Coronary artery (tissue), 2 donors: ENCODE measurements around the gene TEX55.
"Not testable (repeated sequence)": the region's sequence is repeated elsewhere in the genome, so short reads cannot be mapped to it uniquely, and the experiment has no call there.

Source experiments
- DNase-seq: peaks from one replicate; pipeline ENCODE4 v3.0.0-alpha.2; 2017; ENCODE audit warnings: low spot score
- H3K27ac ChIP-seq, 2 donors: fragments of 200-600 bp; sonication (generic); one replicate each; pipeline ENCODE4 v1.5.1; 2016 to 2019
- H3K4me3 ChIP-seq: fragments of 200-600 bp; sonication (generic); 2 replicates; pipeline ENCODE4 v1.5.1; 2016; ENCODE audit warnings: mild to moderate bottlenecking, moderate library complexity
- TF ChIP-seq, protein P1 (sequence below): fragments of 200-600 bp; sonication (generic); IDR thresholded peaks from one replicate; pipeline ENCODE4 v1.5.1; 2019; ENCODE audit warnings: antibody characterized with exemption

TEX55 gene

DNA sequence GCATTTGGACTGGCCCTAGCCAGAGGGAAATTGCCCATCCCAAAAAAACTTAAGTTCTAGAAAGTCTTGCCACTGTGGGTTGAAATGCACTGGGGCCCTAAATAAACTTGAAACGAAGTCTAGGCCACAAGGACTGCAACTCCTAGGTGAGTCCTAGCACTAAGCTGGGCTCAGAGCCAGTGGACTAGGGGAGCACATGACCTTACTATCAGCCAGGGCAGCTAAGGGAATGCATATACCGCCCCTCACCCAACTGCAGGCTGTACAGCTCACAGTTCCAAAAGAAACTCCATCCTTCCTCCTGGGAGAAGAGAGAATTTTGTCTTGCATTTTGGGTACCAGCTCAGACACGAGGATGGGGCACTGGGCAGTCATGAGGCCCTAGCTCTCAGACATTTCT is 23.6 kb upstream of the TEX55 start:
- no peak for DNase-seq
- no peak overlapping the region for H3K4me3 ChIP-seq
- no peak overlapping the region for H3K27ac ChIP-seq
- TF ChIP-seq, protein P1, sequence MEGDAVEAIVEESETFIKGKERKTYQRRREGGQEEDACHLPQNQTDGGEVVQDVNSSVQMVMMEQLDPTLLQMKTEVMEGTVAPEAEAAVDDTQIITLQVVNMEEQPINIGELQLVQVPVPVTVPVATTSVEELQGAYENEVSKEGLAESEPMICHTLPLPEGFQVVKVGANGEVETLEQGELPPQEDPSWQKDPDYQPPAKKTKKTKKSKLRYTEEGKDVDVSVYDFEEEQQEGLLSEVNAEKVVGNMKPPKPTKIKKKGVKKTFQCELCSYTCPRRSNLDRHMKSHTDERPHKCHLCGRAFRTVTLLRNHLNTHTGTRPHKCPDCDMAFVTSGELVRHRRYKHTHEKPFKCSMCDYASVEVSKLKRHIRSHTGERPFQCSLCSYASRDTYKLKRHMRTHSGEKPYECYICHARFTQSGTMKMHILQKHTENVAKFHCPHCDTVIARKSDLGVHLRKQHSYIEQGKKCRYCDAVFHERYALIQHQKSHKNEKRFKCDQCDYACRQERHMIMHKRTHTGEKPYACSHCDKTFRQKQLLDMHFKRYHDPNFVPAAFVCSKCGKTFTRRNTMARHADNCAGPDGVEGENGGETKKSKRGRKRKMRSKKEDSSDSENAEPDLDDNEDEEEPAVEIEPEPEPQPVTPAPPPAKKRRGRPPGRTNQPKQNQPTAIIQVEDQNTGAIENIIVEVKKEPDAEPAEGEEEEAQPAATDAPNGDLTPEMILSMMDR: no peak

DNA sequence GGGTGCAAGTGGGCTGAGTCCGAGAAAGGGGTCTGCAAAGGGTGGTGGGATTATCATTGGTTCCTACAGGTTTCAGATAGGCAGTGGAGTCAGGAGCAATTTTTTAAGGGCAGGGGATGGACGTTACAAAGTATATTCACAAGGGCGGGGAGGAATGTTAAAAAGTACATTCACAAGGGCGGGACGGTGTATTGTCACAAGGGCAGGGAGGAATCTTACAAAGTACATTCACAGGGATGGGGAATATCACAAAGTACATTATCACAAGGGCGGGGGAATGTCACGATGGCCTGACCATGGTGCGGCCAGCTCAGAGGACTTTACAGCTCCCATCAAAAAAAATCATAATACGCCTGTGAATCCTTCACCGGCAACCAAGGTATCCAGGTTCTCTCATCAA is 20.6 kb upstream of the TEX55 start:
- TF ChIP-seq, protein P1: no peak
- Histone ChIP-seq H3K4me3 (no peak overlapping the region), H3K27ac (no peak overlapping the region)
- no peak for DNase-seq

DNA sequence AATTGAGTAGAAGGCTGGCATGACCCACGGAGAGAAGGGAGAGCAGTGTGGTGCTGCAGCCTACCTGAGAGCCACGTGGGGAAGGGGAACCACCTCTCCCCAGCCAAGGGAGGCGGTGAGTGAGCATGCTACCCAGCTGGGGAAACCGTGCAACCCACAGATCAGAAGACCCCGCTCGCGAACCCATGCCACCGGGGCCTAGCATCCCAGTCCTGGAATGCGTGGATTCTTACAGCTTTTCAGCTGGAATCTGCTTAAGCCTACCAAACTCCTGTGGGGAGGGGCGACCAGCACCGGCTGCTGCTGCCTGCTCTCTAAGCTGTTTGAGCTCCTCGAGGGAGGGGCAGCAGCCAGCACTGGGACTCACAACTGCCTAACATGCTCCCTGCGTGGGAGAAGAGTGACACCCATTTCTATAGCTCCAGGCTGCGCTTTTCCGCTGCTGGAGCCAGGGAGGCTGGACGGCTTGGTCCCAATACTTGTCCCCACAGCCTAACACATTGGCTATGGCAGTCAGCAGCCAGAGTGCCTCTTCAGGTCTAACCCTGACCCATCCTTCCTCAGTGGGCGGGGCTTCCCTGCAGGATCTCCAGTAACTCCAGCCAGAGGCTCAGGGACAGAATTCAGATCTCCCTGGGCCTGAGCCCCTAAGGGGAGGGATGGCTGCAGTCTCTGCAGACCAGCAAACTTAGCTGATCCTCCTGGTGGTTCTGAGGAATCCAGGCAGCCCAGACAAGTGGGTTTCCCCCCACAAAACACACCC is 20.0 kb upstream of the TEX55 start:
- TF ChIP-seq, protein P1: no peak
- DNase-seq: no peak
- Histone ChIP-seq H3K27ac (no peak overlapping the region), H3K4me3 (no peak overlapping the region)

DNA sequence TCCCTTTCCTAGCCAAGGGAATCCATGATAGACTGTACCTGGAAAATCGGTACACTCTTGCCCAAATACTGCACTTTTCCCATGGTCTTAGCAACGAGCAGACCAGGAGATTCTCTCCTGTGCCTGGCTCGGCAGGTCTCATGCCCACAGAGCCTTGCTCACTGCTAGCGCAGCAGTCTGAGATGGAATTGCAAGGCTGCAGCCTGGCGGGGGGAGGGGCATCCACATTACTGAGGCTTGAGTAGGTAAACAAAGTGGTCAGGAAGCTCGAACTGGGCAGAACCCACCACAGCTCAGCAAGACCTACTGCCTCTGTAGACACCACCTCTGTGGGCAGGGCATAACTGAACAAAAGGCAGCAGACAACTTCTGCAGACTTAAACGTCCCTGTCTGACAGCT is 15.7 kb upstream of the TEX55 start:
- not testable (repeated sequence) for H3K4me3 ChIP-seq, H3K27ac ChIP-seq, DNase-seq

DNA sequence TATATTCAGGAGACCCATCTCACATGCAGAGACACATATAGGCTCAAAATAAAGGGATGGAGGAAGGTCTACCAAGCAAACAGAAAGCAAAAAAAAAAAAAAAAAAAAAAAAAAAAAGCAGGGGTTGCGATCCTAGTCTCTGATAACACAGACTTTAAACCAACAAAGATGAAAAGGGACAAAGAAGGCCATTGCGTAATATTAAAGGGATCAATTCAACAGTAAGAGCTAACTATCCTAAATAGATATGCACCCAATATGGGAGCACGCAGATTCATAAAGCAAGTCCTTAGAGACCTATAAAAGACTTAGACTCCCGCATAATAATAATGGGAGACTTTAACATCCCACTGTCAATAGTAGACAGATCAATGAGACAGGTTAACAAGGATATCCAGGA is 13.7 kb upstream of the TEX55 start:
- not testable (repeated sequence) for H3K27ac ChIP-seq, DNase-seq, H3K4me3 ChIP-seq

DNA sequence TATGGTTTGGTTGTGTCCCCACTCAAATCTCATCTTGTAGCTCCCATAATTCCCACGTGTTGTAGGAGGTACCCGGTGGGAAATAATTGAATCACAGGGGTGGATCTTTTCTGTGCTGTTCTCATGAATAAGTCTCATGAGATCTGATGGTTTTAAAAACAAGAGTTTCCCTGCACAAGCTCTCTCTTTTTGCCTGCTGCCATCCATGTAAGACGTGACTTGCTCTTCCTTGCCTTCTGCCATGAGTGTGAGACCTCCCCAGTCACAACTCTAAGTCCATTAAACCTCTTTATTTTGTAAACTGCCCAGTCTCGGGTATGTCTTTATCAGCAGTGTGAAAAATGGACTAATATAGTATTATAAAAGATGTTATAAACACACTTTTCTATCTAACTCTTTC is 6.6 kb upstream of the TEX55 start:
- H3K4me3 ChIP-seq, DNase-seq, H3K27ac ChIP-seq: not testable (repeated sequence)

DNA sequence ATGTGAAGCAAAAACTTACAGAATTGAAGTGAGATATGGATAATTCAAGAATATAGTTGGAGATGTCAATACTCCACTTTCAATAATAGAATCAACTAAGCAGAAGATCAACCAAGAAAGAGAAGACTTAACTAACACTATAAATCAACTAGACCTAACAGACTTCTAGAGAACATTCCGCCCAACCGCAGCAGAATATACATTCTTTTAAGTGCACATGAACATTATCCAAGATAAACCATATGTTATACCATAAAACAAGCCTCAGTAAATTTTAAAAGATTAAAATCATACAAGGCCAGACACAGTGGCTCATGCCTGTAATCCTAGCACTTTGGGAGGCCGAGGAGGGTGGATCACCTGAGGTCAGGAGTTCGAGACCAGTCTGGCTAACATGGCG is 5.5 kb upstream of the TEX55 start:
- Histone ChIP-seq H3K27ac (no peak overlapping the region), H3K4me3 (no peak overlapping the region)
- TF ChIP-seq, protein P1: no peak
- no peak for DNase-seq

DNA sequence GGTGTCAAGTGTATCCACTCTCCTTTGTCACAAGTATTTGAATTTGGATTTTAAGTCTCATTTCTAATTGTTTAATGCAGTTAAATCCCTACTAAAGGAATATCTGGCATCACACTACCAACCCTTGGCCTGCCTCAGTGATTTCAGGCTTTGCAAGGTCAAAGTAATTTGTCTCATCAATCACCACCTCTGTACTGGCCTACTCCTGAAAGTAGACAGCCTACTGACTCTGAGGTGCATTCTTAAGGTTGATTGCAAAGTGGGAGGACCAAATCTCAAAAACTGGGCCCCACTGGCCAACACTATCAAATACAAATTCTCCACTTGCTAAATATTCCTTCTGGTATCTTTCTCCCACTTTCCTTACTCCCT is 851 bp upstream of the TEX55 start:
- no peak for DNase-seq
- TF ChIP-seq, protein P1: no peak
- H3K27ac ChIP-seq: no peak overlapping the region
- H3K4me3 ChIP-seq: no peak overlapping the region
